Hematopoietic multipotent progenitor cell treated with erythropoietin and hydrocortisone succinate and interleukin-3 and kit ligand, for 8 days (in vitro differentiated cells): ENCODE results near the gene LIPM.
A peak's percentile ranks its signal among the peaks of the same experiment; 100 is the strongest.

Experiments used
- DNase-seq: peaks from one replicate; pipeline ENCODE4 v3.0.0-alpha.2; 2015

Gene LIPM

DNA sequence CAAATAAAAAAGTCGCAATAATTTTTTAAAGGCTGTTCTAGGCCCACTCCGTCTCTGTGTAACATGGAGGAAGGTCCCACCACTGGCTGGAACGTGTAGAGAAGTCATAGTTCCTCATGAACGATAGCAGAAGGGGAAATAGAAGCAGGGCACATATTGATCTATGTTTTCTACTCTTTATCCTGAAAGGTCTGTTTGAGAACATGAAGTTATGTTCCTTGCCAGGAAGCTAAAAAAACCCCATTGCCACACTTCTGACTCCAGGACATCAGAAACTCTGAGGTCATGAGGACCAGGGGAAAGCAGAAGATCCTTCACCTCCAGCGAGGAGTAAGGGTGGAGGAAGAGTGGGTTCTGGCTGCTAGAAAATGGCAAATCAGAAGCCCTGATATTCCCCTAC, 38.4 kb downstream of the LIPM start:
- no peak for DNase-seq

DNA sequence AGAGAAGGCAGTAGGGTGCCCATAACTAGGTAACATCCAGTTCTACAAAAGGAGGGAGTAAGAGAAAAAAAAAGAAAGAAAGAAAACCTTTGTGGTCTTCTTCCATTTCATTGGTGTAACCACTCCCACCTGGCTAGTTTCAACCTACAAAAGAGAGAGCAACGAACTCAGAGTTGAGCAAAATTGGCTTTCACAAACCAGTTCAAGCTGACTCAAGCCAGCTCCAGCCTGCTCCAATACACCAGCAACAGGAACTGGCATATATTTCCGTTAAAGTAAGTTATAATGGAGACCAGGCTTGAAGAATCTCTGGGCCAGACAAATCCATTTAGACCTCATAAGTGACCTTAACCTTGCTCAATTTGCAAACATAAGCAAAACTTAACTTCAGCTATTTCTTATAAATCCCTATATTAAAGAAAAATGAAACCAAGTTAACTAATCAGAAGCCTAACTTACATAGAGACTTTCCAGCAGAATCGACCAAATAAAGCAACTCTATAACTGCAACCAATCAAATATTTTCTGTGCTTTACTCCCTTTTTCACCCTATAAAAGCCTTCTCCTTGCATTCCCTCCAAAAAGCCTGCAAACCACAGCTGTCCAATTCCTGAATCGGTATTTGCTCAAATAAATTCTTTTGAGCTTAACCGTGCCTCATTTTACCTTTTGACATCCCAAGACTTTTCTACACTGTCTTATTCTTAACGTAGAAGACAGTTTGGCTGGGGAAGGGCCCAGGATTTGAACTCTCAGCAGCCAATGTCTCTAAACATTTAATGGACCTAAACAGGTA, 39.0 kb downstream of the LIPM start:
- no peak for DNase-seq

DNA sequence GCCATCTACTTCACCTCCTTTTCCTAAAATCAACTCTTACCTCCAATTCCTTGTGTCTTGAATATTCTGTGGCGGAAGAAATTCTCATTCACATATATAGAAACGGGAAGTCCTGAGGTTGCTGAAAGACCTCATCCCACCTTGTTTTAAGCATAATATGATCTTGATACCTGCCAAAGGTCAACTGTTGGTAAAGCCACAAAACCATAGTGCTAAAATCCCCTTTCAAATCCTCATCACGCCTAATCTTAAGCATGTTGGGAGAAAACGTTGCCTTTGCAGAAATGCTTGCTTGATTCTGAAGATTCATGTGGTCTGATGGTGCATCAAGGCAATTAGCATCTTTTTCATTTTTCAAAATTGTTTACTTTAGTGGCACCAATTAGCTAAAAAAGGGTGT, 40.6 kb downstream of the LIPM start:
- no peak for DNase-seq

- no peak for DNase-seq
These were observed 46.0 kb downstream of the LIPM start for GRCh38 chr10:88848499-88848898.

DNA sequence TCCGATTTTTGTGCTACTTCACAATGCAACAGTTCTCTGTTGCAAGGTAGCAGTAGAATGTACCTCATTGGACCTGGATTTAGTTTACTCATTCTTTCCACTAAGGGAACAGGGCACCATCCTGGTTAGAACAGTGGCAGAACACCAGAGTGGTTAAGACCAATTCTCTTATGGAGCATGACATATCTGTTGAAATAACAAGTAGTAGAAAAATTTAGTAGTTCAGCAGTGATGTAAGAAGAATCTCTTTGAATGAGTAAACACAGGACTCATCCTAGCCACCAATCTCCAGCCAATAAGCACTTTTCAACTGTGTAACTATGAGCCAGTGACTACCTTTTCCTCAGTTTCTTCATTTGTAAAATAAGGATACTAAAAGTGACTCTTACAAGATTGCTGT, 46.7 kb downstream of the LIPM start:
- DNase-seq, result no peak

DNA sequence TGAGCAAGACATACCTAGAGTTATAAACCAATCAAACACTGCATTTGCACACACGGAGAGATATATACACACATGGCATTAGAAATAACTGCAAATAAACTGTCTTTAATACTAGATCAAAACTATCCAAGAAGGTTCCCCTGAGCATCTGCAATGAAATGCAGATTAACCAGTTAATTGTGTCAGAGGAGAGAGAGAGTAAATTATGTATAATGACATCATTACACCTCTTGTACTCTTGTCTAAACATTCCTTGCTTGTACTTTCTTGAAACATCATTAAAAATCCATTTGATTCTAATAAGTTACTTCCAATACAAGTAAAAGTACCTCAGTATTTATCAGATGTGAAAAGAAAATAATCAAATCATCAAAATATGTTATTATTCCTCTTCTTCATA, 48.2 kb downstream of the LIPM start:
- DNase-seq, result no peak

DNA sequence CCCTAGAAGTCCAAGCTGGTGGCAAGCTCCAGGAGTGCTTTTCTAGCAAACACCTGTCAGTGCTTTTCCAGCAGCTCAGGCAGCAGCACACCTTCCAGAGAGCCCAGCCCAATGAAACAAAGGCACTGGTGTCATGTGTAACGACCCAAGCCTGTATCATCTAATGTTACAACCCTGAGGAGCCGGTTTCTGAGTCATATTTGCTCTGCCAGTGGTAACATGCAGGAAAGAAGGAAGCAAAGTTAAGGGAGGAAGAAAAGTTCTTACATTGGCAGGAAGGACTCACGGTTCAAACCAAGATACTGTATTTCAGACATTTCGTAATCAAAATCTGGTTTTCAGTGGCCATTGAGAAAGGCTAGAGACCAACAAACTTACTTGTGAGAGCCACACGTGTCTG, 49.2 kb downstream of the LIPM start, which contains the start of gene ANKRD22:
Gene ANKRD22, minus strand, starts transcription at position 139 of the 400 bp plus-strand sequence. CDS start 237 bp downstream, outside the sequence.
- DNase-seq, result no peak

DNA sequence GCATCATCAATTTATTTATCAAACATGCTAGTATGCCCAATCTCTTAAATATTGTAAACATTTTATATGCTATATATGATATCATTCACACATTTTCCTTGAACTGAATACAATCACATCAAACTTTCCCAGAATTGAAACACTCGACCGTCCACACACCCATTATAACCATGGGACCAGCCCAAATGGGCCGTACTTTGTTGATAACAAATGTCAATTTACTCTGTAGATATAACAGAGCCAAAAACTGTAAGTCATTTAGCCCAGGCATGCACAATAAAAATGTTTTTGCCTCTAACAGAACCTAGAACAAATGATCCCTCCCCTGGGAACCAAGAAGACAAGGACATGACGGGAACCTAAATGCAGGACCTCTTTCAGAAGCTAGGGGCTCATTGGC, 49.8 kb downstream of the LIPM start:
- DNase-seq, result no peak

DNA sequence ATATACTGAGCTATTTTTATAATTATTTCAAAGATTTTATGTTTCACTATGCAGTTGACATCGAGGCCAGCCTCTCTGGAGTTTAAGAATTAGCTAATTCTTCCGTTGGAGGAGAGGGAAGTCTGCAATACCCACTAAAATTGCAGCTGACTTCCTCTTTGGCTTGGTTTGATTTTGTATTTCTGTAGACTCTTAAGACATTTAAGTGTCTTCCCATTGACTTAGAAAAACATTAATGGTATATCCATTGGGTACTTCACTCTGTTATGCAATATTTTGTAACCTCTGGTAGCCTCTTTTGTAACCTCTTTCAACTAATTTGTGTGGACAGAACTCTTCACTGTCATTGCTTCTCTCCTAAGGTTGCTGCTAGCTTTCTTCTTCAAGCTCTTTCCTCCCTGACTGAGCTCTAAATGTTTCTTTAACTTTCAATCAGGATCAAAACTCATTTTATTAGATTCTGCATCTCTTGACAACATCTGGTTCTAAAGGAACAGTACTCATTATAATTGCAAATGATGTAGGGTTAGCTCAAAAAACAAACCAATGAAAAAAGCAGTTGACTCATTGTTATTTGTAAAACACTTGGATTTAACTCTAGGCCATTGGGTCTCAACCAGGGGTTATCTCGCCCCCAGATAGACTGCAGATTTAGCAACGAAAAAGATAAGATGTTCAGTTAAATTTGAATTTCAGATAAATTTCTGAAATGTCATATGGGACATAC, 50.8 kb downstream of the LIPM start:
- no peak for DNase-seq

DNA sequence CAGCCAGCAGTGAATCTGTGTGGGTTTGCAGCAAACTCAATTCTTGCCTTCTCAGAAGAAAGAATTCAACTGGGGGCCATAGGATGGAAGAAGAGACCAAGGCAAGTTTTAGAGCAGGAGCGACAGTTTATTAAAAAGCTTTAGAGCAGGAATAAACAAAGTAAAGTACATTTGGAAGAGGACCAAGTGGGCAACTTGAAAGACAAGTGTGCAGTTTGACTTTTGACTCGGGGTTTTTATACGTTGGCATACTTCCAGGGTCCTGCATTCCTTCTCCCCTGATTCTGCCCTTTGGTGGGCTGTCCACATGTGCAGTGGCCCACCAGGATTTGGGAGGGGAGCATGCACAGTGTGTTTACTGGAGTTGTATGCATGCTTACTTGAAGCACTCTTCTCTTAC, 52.2 kb downstream of the LIPM start:
- no peak for DNase-seq

DNA sequence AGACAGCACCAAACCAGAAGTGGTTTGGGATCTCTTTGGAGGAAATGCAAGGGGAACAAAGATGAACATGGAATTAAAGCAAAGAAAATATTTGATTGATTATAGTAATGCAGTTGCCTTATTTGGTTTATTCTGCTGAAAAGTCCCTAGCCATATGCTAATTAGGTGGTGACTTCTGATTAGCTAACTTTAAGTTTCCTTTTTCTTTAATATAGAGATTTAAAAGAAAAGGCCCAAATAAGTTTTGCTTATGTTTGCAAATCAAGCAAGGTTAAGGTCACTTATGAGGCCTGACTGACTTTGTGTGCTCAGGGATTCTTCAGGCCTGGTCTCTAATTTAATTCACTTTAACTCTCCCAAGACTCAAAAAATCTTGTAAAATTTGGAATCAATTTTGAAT, 55.3 kb downstream of the LIPM start:
- no peak for DNase-seq

GRCh38 chr10:88858491-88858890, 56.0 kb downstream of the LIPM start:
- no peak for DNase-seq

- DNase-seq, result no peak
These were observed 58.5 kb downstream of the LIPM start for GRCh38 chr10:88861036-88861435.

DNA sequence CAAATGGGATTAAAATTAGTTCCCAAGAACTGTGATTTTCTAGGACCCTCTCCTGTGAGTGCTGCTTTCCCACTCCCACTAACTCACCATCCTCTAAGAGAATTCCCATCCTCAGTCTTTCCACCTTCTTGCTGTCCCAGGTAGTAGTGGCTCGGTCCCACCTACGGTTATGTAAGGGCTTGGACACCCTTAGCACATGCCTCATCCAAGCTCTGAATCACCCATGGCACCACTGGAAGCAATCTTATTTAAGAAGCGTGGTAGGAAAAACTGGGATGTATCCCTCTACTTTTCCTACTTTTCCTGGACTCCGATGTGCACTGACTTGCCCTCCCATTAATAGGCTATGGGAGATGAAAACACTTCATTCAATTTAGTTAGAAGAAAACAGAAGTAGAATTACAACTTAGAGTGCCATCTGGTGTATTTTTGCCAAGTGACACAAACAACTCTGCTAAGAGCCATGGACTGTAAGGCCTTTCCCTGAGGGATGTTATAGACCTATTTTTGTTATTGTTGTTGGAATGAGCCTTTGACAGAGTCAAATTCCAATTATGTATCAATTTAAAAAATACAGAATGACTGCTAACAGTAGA, 62.8 kb downstream of the LIPM start:
- DNase-seq, result peak; percentile 29

DNA sequence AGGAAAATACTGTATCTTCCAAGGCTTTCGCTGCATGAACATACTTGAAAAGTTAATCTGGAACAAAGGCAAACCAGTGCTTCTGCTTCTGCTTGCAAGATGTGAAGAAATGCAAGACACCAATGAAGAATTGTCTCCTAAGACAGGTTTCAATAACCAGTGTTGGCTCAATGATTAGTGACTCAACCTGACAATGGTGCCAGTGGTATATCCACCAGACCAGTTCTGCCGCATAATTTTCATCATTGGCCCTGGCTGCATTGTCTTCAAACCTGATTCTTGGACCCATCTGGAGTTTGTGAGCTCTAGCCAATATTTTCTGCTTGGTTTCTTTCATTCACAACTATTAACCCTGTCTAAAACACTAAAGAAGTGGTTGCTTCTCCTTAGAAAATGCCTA, 63.9 kb downstream of the LIPM start:
- DNase-seq, result no peak

DNA sequence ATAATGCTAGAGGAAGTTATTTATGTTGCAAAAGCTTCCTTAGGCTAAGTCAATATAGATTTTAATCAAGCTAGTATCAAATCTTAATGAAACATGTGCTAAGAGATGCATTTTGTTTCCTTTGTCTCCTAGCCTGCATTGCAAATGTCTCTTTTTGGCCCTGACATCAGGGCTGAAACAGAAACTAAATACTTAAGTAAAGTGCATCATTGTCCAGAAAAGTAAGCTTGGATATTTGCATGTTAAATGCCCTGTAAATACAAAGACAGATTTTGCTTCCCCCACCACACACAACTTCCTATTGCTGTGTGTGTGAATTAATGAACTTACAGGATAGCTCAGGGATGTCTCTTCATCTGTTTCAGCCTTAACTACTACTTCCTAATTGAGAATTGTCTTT, 67.6 kb downstream of the LIPM start:
- DNase-seq, result no peak
